GM12878 (cell line): Measurements from ENCODE around the gene CRACDL. TPM values are rescaled to one million over a fixed set of nuclear protein-coding genes. Genes with fewer than 3 reads are reported as not detected.

ENCODE experiments used
- CREB1 ChIP-seq: IDR thresholded peaks from 2 replicates; pipeline ENCODE4 v1.6.1; 2012; ENCODE audit warnings: low read depth, mild to moderate bottlenecking, inconsistent platforms
- DPF2 ChIP-seq: fragments of 450-650 bp; IDR thresholded peaks from 2 replicates; pipeline ENCODE4 v1.6.1; 2017; ENCODE audit warnings: mild to moderate bottlenecking
- HDGF ChIP-seq: fragments of 450-650 bp; IDR thresholded peaks from 2 replicates; pipeline ENCODE4 v1.6.1; 2016; ENCODE audit warnings: antibody characterized with exemption
- IRF3 ChIP-seq: fragments of 450-650 bp; IDR thresholded peaks from 2 replicates; pipeline ENCODE4 v1.6.1; 2014; ENCODE audit warnings: mild to moderate bottlenecking
- MAX ChIP-seq: IDR thresholded peaks from 2 replicates; pipeline ENCODE4 v1.6.1; 2012; ENCODE audit warnings: low read depth, low read length, improper control_type of control experiment
- RELA ChIP-seq: fragments of 450-650 bp; IDR thresholded peaks from 2 replicates; pipeline ENCODE4 v1.8.0; 2014; ENCODE audit warnings: borderline replicate concordance; ENCODE audit not compliant: partially characterized antibody
- polyA plus RNA-seq, 11 experiments: library from polyadenylated mRNA; depleted of rRNA in 4 of 11; unstranded in 6 of 11; stranded (reverse) in 5 of 11; fragments of >200 nt; fragmentation: Nextera tagmentation in 4 of 11; fragmentation: Illumina TruSeq in 1 of 11; extraction: Ambion mirVana in 4 of 11; extraction: Trizol in 1 of 11; gene quantifications; 1 replicate in 1 of 11; 2 replicates in 10 of 11; pipeline versions ENCODE4 v1.2.1 to v1.2.3, GENCODE V29; 2011 to 2016; ENCODE audit warnings: inconsistent platforms in 2 of 11, missing spikeins in 2 of 11, low read depth in 1 of 11
- total RNA-seq, 4 experiments: library from RNA; depleted of rRNA in 3 of 4; stranded (reverse); fragments of >200 nt in 3 of 4; fragmentation: Illumina TruSeq in 1 of 4; extraction: Trizol in 1 of 4; gene quantifications; 2 replicates each; pipeline versions ENCODE4 v1.2.1 to v1.2.3, GENCODE V29; 2013 to 2021
- TF ChIP-seq, protein P1 (sequence below), 3 experiments: IDR thresholded peaks in 2 of 3; conservative IDR thresholded peaks in 1 of 3; 2 replicates each; pipeline ENCODE4 v1.5.1; 2011; ENCODE audit warnings: low read depth in 3 of 3, low read length in 3 of 3, mild to moderate bottlenecking in 3 of 3, control low read depth in 2 of 3, moderate library complexity in 2 of 3, inconsistent platforms in 1 of 3, mixed read lengths in 1 of 3; ENCODE audit not compliant: control insufficient read depth in 2 of 3, insufficient read depth in 1 of 3; ENCODE audit errors: extremely low read depth in 1 of 3
- TF ChIP-seq, protein P2 (sequence below): IDR thresholded peaks from 2 replicates; pipeline ENCODE4 v1.6.1; 2012; ENCODE audit warnings: improper control_type of control experiment, low read depth, low read length; ENCODE audit not compliant: insufficient replicate concordance

CRACDL gene
- total and polyA plus RNA-seq, 10 of the 15 experiments (the other 5 are each of a cell fraction or from before 2014, with no cell fraction given) = 0.03 to 0.72 (median 0.14) TPM

DNA sequence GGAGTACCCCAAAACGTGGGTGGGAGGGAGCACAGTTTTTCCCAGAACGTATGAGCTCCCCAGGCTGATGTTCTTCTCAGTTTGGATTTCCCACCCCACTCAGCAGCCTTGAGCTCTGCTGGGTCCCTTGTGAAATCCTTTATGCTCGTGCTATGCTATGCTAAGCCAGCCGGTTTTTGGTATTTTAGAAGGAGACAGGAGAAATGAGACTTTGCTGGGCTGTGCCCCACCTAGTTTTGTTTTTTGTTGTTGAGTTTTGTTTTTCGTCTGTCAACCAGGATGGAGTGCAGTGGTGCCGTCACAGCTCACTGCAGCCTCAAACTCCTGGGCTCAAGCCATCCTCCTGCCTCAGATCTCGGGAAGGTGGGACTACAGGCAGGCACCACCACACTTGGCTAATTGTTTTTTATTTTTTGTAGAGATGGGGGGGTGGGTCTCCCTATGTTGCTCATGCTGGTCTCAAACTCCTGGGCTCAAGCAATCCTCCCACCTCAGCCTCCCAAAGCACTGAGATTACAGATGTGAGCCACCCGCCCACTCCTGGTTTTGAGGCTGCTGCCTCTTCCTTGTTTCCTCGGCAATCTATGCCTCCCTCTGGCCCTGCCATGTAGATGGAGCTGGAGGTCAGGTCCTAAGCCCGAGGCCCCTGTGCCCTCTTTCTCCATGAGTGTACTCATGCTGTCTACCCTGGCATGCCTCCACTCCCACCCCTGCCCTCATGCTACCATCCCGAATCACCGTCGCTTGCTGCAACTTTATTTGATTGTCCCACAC is 187.5 kb downstream of the CRACDL start (continued):
- TF ChIP-seq, protein P1, sequence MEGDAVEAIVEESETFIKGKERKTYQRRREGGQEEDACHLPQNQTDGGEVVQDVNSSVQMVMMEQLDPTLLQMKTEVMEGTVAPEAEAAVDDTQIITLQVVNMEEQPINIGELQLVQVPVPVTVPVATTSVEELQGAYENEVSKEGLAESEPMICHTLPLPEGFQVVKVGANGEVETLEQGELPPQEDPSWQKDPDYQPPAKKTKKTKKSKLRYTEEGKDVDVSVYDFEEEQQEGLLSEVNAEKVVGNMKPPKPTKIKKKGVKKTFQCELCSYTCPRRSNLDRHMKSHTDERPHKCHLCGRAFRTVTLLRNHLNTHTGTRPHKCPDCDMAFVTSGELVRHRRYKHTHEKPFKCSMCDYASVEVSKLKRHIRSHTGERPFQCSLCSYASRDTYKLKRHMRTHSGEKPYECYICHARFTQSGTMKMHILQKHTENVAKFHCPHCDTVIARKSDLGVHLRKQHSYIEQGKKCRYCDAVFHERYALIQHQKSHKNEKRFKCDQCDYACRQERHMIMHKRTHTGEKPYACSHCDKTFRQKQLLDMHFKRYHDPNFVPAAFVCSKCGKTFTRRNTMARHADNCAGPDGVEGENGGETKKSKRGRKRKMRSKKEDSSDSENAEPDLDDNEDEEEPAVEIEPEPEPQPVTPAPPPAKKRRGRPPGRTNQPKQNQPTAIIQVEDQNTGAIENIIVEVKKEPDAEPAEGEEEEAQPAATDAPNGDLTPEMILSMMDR (IDR thresholded peaks at IDR 0.05 in 2 of 3, conservative IDR thresholded peaks at IDR 0.05 in 1 of 3; ENCODE audit: control insufficient read depth in 2 of 3, extremely low read depth in 1 of 3, insufficient read depth in 1 of 3, low read depth in 3 of 3, low read length in 3 of 3) = no peak
- no peak for TF ChIP-seq DPF2
- no peak for TF ChIP-seq MAX
- TF ChIP-seq CREB1 = no peak
- TF ChIP-seq, protein P2, sequence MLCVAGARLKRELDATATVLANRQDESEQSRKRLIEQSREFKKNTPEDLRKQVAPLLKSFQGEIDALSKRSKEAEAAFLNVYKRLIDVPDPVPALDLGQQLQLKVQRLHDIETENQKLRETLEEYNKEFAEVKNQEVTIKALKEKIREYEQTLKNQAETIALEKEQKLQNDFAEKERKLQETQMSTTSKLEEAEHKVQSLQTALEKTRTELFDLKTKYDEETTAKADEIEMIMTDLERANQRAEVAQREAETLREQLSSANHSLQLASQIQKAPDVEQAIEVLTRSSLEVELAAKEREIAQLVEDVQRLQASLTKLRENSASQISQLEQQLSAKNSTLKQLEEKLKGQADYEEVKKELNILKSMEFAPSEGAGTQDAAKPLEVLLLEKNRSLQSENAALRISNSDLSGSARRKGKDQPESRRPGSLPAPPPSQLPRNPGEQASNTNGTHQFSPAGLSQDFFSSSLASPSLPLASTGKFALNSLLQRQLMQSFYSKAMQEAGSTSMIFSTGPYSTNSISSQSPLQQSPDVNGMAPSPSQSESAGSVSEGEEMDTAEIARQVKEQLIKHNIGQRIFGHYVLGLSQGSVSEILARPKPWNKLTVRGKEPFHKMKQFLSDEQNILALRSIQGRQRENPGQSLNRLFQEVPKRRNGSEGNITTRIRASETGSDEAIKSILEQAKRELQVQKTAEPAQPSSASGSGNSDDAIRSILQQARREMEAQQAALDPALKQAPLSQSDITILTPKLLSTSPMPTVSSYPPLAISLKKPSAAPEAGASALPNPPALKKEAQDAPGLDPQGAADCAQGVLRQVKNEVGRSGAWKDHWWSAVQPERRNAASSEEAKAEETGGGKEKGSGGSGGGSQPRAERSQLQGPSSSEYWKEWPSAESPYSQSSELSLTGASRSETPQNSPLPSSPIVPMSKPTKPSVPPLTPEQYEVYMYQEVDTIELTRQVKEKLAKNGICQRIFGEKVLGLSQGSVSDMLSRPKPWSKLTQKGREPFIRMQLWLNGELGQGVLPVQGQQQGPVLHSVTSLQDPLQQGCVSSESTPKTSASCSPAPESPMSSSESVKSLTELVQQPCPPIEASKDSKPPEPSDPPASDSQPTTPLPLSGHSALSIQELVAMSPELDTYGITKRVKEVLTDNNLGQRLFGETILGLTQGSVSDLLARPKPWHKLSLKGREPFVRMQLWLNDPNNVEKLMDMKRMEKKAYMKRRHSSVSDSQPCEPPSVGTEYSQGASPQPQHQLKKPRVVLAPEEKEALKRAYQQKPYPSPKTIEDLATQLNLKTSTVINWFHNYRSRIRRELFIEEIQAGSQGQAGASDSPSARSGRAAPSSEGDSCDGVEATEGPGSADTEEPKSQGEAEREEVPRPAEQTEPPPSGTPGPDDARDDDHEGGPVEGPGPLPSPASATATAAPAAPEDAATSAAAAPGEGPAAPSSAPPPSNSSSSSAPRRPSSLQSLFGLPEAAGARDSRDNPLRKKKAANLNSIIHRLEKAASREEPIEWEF = no peak
- TF ChIP-seq HDGF = no peak
- no peak for TF ChIP-seq RELA
- no peak for TF ChIP-seq IRF3
